ENCODE measurements around the gene TIE1. TPM values are rescaled to one million over a fixed set of nuclear protein-coding genes. Genes with fewer than 3 reads are reported as not detected.

Gene TIE1
- total and polyA plus RNA-seq, 3 donors from 2014 or later, result 10.5 to 16.8 (median 10.9) TPM

DNA sequence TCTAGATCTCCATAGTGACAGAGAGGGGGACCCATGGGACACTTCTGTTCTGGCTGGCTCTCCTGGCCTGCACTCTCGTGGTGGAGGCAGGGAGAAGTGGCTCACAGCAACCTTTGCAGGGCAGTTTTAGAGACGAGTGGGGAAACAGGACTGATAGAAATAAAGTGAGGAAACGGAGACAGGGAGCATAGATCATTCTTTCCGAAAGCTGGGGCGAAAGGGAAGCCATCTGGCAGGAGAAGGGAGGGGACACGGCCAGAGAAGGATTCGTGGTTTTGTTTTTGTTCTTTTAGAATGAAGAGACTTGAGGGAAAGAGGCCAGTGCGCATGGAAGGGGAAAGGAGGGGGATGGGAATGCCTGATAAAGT lies 3.5 kb downstream of the TIE1 start:
- intact Hi-C loops (cut with DNase I; ENCODE audit: low total_unique reads), result no loop called here
- TF ChIP-seq, protein P1, sequence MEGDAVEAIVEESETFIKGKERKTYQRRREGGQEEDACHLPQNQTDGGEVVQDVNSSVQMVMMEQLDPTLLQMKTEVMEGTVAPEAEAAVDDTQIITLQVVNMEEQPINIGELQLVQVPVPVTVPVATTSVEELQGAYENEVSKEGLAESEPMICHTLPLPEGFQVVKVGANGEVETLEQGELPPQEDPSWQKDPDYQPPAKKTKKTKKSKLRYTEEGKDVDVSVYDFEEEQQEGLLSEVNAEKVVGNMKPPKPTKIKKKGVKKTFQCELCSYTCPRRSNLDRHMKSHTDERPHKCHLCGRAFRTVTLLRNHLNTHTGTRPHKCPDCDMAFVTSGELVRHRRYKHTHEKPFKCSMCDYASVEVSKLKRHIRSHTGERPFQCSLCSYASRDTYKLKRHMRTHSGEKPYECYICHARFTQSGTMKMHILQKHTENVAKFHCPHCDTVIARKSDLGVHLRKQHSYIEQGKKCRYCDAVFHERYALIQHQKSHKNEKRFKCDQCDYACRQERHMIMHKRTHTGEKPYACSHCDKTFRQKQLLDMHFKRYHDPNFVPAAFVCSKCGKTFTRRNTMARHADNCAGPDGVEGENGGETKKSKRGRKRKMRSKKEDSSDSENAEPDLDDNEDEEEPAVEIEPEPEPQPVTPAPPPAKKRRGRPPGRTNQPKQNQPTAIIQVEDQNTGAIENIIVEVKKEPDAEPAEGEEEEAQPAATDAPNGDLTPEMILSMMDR (IDR thresholded peaks at IDR 0.05), result no peak
- no peak for TF ChIP-seq POLR2A (IDR thresholded peaks at IDR 0.05)
- DNase-seq, result no peak

DNA sequence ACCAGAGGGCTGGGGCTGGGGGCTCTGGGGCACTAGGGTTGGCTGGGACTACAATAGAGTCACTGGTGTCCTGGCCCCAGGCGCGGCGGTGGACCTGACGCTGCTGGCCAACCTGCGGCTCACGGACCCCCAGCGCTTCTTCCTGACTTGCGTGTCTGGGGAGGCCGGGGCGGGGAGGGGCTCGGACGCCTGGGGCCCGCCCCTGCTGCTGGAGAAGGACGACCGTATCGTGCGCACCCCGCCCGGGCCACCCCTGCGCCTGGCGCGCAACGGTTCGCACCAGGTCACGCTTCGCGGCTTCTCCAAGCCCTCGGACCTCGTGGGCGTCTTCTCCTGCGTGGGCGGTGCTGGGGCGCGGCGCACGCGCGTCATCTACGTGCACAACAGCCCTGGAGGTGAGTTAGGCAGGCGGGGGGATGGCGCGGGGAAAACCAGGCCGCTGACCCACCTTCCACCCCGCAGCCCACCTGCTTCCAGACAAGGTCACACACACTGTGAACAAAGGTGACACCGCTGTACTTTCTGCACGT lies 4.1 kb downstream of the TIE1 start:
- WGBS, 2 donors, result 68 to 85% methylated on average over 10 to 46 of the region's 46 CpGs
- no peak for DNase-seq
- TF ChIP-seq, protein P1 (IDR thresholded peaks at IDR 0.05), result no peak
- no peak for TF ChIP-seq POLR2A (IDR thresholded peaks at IDR 0.05)
- H3K36me3 ChIP-seq (ENCODE audit: low read depth, missing control alignments), result no peaks in the 10 kb centered on the region
- H3K9me3 ChIP-seq, result no peaks in the 10 kb centered on the region
- H3K27ac ChIP-seq, result no peak overlapping the region
- H3K4me1 ChIP-seq, result peaks cover 5% of the 10 kb centered on the region
- intact Hi-C loops (cut with DNase I; ENCODE audit: low total_unique reads), result no loop called here
- H3K27me3 ChIP-seq, result no peaks in the 10 kb centered on the region
- peak overlapping the region in 1 of 2 donors; percentile 41 for H3K4me3 ChIP-seq

More for the DNA sequence above, 3.5 kb downstream of the TIE1 start:
- WGBS, 2 donors, result 17% methylated on average over 8 of the region's 8 CpGs
- no peaks in the 10 kb centered on the region for H3K36me3 ChIP-seq (ENCODE audit: low read depth, missing control alignments)
- no peaks in the 10 kb centered on the region for H3K9me3 ChIP-seq
- no peak overlapping the region for H3K27ac ChIP-seq
- peak overlapping the region in 1 of 2 donors; percentile 41 for H3K4me3 ChIP-seq
- no peaks in the 10 kb centered on the region for H3K27me3 ChIP-seq
- H3K4me1 ChIP-seq, result peaks cover 5% of the 10 kb centered on the region

DNA sequence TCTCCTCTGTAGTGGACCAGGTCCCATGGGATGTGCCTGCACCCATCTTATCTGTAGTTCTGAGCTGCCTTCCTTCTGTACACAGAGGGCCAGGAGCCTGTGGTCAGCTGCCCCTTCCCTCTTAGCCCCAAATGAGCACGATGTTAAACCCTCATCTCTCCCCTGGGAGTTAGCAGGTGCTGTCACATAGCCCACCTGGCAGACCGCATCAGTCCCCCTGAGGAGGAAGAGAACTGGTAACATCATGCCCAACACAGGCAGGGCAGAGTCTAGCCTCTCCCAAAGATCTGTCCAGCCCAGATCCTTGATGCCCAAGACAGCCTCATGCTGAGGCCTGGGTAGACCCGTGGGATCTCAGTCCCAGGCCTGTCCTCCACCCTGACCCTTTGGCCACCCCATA lies 4.7 kb downstream of the TIE1 start:
- no peak overlapping the region for H3K27ac ChIP-seq
- H3K4me1 ChIP-seq, result peaks cover 5% of the 10 kb centered on the region
- H3K9me3 ChIP-seq, result no peaks in the 10 kb centered on the region
- H3K27me3 ChIP-seq, result no peaks in the 10 kb centered on the region
- intact Hi-C loops (cut with DNase I; ENCODE audit: low total_unique reads), result no loop called here
- TF ChIP-seq POLR2A (IDR thresholded peaks at IDR 0.05), result no peak
- TF ChIP-seq, protein P1 (IDR thresholded peaks at IDR 0.05), result no peak
- H3K36me3 ChIP-seq (ENCODE audit: low read depth, missing control alignments), result no peaks in the 10 kb centered on the region
- WGBS, 2 donors, result 71 to 83% methylated on average over 2 to 3 of the region's 3 CpGs
- no peak overlapping the region for H3K4me3 ChIP-seq
- no peak for DNase-seq

DNA sequence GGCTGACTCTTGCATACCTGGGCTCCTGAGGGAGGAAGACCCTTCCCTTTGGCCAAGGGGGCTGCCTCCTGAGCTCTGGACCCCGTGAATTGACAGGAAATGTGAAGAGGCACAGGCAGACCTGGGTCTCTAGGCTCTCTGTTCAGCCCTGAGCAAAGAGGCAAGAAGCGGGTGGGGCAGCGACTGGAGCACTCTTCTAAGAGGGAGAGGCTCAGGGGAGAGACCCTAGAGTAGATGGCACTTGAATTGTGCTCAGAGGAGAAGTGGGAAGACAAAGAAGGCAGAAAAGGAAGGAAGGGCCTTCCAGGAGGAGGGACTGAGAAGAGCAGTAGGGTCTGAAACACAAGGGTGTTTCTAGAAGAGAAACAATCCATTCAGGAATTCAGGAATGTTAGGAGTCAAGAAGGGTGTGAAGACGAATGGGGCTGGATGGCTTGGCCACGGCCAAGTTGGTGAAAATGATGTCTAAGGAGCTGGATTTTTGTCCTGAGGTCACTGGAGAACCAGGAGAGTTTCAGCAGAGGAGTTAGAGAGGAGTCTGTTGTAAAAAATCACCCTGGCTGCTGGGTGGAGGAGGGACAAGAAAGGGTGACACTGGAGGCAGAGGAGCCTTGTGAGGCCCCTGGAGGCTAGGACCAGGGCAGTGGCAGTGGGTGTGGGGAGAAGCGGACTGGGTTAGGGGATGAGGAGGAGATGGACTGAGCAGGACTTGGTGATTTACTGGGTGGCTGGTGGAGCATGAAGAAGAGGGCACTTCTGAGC lies 5.3 kb downstream of the TIE1 start:
- TF ChIP-seq, protein P1 (IDR thresholded peaks at IDR 0.05), result no peak
- TF ChIP-seq POLR2A (IDR thresholded peaks at IDR 0.05), result no peak
- H3K4me3 ChIP-seq, result no peak overlapping the region
- H3K4me1 ChIP-seq, result peaks cover 5% of the 10 kb centered on the region
- H3K9me3 ChIP-seq, result no peaks in the 10 kb centered on the region
- H3K27me3 ChIP-seq, result no peaks in the 10 kb centered on the region
- no peak for DNase-seq
- 79 to 87% methylated on average over 5 to 6 of the region's 6 CpGs for WGBS, 2 donors
- no peaks in the 10 kb centered on the region for H3K36me3 ChIP-seq (ENCODE audit: low read depth, missing control alignments)
- intact Hi-C loops (cut with DNase I; ENCODE audit: low total_unique reads), result no loop called here
- no peak overlapping the region for H3K27ac ChIP-seq
